ENCODE data around the gene DDA1. TPM values are rescaled to one million over a fixed set of nuclear protein-coding genes. Genes with fewer than 3 reads are reported as not detected.

DDA1 gene
- total RNA-seq, 1 donor from 2014 or later, result 15.8 TPM

DNA sequence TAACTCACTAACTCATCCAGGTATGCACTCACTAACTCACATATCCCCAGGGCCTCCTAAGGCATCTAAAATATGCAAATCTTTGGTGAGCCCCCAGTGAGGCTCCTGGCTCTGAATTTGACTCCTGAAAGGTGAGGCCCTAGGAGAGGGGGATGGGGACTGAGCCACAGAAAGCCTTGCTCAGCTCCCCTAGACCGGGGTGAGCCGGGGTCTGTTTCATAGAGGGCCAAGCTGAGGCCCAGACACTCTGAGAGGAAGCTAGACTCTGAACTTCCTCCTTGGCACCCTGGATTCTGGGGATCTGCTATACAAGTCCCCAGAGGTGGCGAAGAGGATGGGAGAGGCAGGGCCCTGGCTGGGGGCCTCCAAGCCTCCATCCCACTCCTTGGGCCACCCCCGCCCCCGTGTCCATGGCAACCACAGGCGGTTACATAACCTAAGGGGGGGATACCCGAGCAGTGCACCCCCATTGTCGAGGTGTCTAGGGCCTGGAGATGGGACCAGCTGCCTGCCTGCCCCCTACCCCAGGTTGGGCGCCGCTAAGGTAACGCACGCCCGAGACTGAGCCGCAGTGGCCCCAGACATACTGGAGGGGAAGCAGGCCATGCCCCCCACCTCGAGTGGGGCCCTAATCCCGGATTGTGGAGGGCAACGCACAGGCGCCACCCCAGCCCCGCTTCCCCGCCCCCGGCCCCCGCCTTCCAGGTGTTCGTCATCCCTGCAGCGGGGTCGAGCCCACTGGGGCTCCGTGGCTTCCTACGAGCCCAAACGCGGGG is 6.8 kb upstream of the DDA1 start:
- intact Hi-C loops (cut with DNase I), result loop anchor here (5.0 kb wide), 1 partner anchor 55 kb away; the partner anchor contains the start of gene NR2F6
- TF ChIP-seq, protein P1, sequence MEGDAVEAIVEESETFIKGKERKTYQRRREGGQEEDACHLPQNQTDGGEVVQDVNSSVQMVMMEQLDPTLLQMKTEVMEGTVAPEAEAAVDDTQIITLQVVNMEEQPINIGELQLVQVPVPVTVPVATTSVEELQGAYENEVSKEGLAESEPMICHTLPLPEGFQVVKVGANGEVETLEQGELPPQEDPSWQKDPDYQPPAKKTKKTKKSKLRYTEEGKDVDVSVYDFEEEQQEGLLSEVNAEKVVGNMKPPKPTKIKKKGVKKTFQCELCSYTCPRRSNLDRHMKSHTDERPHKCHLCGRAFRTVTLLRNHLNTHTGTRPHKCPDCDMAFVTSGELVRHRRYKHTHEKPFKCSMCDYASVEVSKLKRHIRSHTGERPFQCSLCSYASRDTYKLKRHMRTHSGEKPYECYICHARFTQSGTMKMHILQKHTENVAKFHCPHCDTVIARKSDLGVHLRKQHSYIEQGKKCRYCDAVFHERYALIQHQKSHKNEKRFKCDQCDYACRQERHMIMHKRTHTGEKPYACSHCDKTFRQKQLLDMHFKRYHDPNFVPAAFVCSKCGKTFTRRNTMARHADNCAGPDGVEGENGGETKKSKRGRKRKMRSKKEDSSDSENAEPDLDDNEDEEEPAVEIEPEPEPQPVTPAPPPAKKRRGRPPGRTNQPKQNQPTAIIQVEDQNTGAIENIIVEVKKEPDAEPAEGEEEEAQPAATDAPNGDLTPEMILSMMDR (IDR thresholded peaks at IDR 0.05), result no peak
- no peaks in the 10 kb centered on the region for H3K9me3 ChIP-seq
- H3K27ac ChIP-seq, result peak overlapping the region; percentile 78 to 81
- peak overlapping the region; percentile 73 to 88 for H3K4me3 ChIP-seq
- no peaks in the 10 kb centered on the region for H3K27me3 ChIP-seq
- peaks cover 5% of the 10 kb centered on the region in 2 donors for H3K36me3 ChIP-seq
- DNase-seq (ENCODE audit: low spot score in 2 of 2), result no peak
- peaks cover 2 to 22% of the 10 kb centered on the region in 2 donors for H3K4me1 ChIP-seq

DNA sequence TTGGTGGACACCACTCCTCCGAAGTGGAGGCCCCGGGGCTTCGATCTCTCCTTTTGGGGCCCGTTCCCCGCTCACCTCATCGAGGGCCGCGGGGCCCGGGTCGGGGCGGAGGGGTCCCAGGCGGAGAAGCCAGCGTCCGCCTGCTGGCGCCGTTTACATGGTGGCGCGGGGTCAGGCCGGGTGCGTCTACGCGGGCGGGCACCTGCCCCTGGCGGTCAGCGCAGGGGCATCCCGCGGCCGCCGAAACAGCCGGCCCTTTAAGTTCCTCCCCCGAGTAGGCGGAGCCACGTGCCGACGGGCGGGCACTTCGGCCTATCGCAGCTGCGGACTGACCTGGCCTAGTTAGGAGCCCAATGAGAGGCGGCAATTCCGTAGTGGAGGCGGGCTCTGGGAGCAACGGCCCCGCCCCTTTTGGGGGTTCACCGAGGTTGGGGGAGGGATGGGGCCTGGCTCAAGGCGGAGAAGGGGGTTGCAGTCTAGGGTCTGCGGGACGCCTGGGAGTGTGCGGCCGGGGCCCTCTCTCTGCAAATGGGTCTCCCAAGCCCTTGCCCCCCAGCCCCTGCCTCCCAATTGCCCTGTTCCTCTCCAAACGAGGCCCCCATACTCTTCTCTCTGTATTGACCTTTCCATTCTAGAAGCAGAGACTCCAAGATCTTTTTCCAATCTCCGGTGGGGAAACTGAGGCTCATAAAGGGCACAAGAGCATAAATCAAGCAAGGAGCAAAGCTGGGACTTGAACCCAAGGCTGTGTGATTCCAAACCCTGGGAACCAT is 6.0 kb upstream of the DDA1 start, which contains the start of gene ABHD8:
Gene ABHD8 (minus strand): TSS at position 259 of the 773 bp plus-strand sequence. CDS start 1,809 bp downstream, outside the sequence.
- Histone ChIP-seq H3K4me3 (peak within 1 kb of the TSS; percentile 73 to 88), H3K36me3 (peaks cover 2 to 5% of the 10 kb centered on the region in 2 donors), H3K4me1 (peaks cover 2 to 22% of the 10 kb centered on the region in 2 donors), H3K27me3 (no peaks in the 10 kb centered on the region), H3K27ac (peak within 1 kb of the TSS; percentile 78 to 81), H3K9me3 (no peaks in the 10 kb centered on the region)
- peak; percentile 88 to 98 for DNase-seq (ENCODE audit: low spot score in 2 of 2)
- TF ChIP-seq, protein P1 (IDR thresholded peaks at IDR 0.05), result peak; percentile 71 to 92 (median 71)
- intact Hi-C loops (cut with DNase I), result loop anchor here (5.0 kb wide), 1 partner anchor 56 kb away; the partner anchor contains the start of gene NR2F6

DNA sequence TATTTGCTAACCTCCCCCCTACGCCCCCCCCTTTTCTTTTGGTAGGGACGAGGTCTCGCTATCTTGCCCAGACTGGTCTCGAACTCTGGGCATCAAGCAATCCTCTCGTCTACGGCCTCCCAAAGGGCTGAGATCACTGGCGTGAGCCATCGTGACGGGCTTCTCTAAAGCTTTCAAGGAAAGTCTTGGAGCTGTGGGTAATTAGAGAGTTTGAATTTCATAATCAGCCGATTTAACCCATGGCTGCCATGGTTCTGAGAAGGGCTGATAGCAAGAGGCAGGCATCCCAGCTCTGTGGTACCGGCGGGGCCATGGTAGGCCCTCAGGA is 5.5 kb upstream of the DDA1 start:
- Histone ChIP-seq H3K36me3 (peaks cover 0 to 3% of the 10 kb centered on the region in 2 donors), H3K9me3 (no peaks in the 10 kb centered on the region), H3K27me3 (no peaks in the 10 kb centered on the region), H3K4me1 (peaks cover 2 to 22% of the 10 kb centered on the region in 2 donors), H3K27ac (peak overlapping the region; percentile 45 to 81), H3K4me3 (peak overlapping the region; percentile 73 to 88)
- TF ChIP-seq, protein P1 (IDR thresholded peaks at IDR 0.05), result no peak
- DNase-seq (ENCODE audit: low spot score in 2 of 2), result no peak
- intact Hi-C loops (cut with DNase I), result loop anchor here (2.0 to 5.0 kb wide), 3 partner anchors 31 to 57 kb away; partner anchors contain the start of genes ANO8, BABAM1 and NR2F6

DNA sequence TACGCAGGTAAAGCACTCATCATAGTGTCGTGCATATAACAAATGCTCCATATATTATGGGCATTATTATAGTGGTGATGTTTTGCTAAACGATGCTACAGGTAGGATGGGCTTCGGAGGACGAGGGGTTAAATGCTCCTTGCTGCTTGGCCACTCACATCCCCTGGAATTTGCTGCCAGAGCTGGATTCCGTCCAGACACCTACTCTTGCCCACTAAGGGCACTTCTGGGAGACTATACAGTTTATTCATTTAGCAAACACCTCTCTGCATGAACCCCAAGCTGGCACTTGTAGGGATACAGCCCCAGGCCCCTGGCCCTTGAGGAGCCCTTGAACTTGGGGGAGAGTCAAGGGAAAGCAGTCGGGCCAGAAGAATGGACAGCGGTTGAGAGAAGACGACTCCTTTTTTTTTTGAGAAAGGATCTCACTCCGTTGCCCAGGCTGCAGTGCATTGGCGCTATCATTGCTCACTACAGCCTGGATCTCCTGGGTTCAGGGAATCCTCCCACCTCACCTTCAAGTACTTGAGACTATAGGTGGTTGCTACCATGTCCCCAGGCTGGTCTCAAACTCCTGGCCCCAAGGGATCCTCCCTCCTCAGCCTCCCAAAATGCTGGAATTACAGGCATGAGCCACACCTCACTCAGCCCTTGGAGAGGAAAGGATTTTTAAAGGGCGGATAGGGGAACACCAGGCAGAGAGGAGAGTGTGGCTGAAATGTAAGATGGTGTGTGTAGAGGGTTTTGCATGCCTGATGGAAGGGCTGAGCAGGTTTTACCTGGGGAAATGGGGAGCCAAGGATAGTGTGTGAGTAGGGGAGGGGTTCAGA is 4.8 kb upstream of the DDA1 start:
- Histone ChIP-seq H3K9me3 (no peaks in the 10 kb centered on the region), H3K4me1 (peaks cover 2 to 22% of the 10 kb centered on the region in 2 donors), H3K27me3 (no peaks in the 10 kb centered on the region), H3K36me3 (no peaks in the 10 kb centered on the region), H3K4me3 (peak overlapping the region in 1 of 2 donors; percentile 72), H3K27ac (peak overlapping the region; percentile 81 to 90)
- TF ChIP-seq, protein P1 (IDR thresholded peaks at IDR 0.05), result no peak
- intact Hi-C loops (cut with DNase I), result loop anchor here (1.0 to 5.0 kb wide), 4 partner anchors 12 to 57 kb away; partner anchors contain the start of genes ANO8, BABAM1 and NR2F6
- no peak for DNase-seq (ENCODE audit: low spot score in 2 of 2)

DNA sequence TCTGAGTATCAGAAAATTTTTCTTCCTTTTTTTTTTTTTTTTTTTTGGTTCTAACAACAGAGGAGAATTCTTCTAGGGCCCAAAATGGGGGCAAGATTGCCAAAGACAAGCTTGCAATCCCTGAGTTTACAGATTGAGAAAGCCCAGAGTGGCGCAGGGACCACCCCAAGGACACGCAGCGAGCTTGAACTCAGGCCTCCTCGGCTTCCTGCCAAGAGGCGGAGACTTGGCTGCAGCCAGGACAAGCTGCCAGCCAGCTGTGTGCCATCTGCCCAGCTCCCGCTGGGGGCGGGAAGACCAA is 4.2 kb upstream of the DDA1 start:
- no peak for DNase-seq (ENCODE audit: low spot score in 2 of 2)
- peak overlapping the region; percentile 66 to 72 for H3K4me3 ChIP-seq
- H3K27ac ChIP-seq, result peak overlapping the region; percentile 81 to 90

More for the DNA sequence above, 4.2 kb upstream of the DDA1 start:
- intact Hi-C loops (cut with DNase I), result loop anchor here (1.0 to 2.0 kb wide), 3 partner anchors 13 to 38 kb away; partner anchors contain the start of genes ANO8 and BABAM1
- H3K36me3 ChIP-seq, result no peaks in the 10 kb centered on the region
- H3K27me3 ChIP-seq, result no peaks in the 10 kb centered on the region
- TF ChIP-seq, protein P1 (IDR thresholded peaks at IDR 0.05), result no peak
- H3K9me3 ChIP-seq, result no peaks in the 10 kb centered on the region
- peaks cover 2 to 25% of the 10 kb centered on the region in 2 donors for H3K4me1 ChIP-seq

Data from ascending aorta (tissue), 2 donors.